Spleen (tissue), 13 donors: ENCODE results near the gene ACY1. TPM values are rescaled to one million over a fixed set of nuclear protein-coding genes. Genes with fewer than 3 reads are reported as not detected.

Experiments
- DNase-seq: peaks from one replicate; pipeline ENCODE4 v3.0.0-alpha.2; 2020
- H3K27ac ChIP-seq, 8 donors: fragments of 200-600 bp; sonication (generic) in 7 of 8; 1 replicate in 4 of 8; 2 replicates in 4 of 8; pipeline versions ENCODE4 v1.5.0 to v1.8.0; 2016 to 2021; ENCODE audit warnings: inconsistent platforms in 4 of 8, mild to moderate bottlenecking in 4 of 8, moderate library complexity in 1 of 8
- H3K27me3 ChIP-seq, 7 donors: fragments of 200-600 bp; sonication (generic) in 6 of 7; replicated peaks in 1 of 7; 1 replicate in 4 of 7; 2 replicates in 3 of 7; pipeline versions ENCODE4 v1.5.0 to v1.8.0; 2016 to 2021; ENCODE audit warnings: inconsistent platforms in 3 of 7, mild to moderate bottlenecking in 1 of 7
- H3K36me3 ChIP-seq, 6 donors: fragments of 200-600 bp; sonication (generic) in 5 of 6; 1 replicate in 4 of 6; 2 replicates in 2 of 6; pipeline versions ENCODE4 v1.5.0 to v1.8.0; 2016 to 2021; ENCODE audit warnings: inconsistent platforms in 2 of 6
- H3K4me1 ChIP-seq, 6 donors: fragments of 200-600 bp; sonication (generic) in 5 of 6; 1 replicate in 3 of 6; 2 replicates in 3 of 6; pipeline versions ENCODE4 v1.5.0 to v1.8.0; 2016 to 2021; ENCODE audit warnings: inconsistent platforms in 3 of 6
- H3K4me3 ChIP-seq, 8 donors: fragments of 200-600 bp; sonication (generic) in 7 of 8; 1 replicate in 4 of 8; 2 replicates in 4 of 8; pipeline versions ENCODE4 v1.5.0 to v1.8.0; 2016 to 2021; ENCODE audit warnings: inconsistent platforms in 4 of 8, mild to moderate bottlenecking in 4 of 8, moderate library complexity in 2 of 8
- H3K9me3 ChIP-seq, 8 donors: fragments of 200-600 bp; sonication (generic) in 7 of 8; 1 replicate in 4 of 8; 2 replicates in 4 of 8; pipeline versions ENCODE4 v1.5.0 to v1.8.0; 2016 to 2021; ENCODE audit warnings: inconsistent platforms in 4 of 8
- CTCF ChIP-seq, 11 experiments: fragments of 200-600 bp in 7 of 11; fragments of 450-650 bp in 4 of 11; sonication (generic) in 4 of 11; IDR thresholded peaks in 8 of 11; conservative IDR thresholded peaks in 3 of 11; 1 replicate in 7 of 11; 2 replicates in 4 of 11; pipeline versions ENCODE4 v1.4.0 to v1.8.0; 2016 to 2021; ENCODE audit warnings: antibody characterized with exemption in 11 of 11, inconsistent platforms in 4 of 11, mild to moderate bottlenecking in 1 of 11
- POLR2A ChIP-seq, 3 donors: fragments of 450-650 bp; IDR thresholded peaks; one replicate each; pipeline ENCODE4 v1.5.1; 2017; ENCODE audit warnings: antibody characterized with exemption in 3 of 3, mild to moderate bottlenecking in 1 of 3
- POLR2AphosphoS5 ChIP-seq, 3 donors: sonication (generic); formaldehyde crosslinking; IDR thresholded peaks; one replicate each; pipeline ENCODE4 v1.5.1; 2017; ENCODE audit warnings: antibody characterized with exemption in 3 of 3
- WGBS, 5 donors: extraction: QIAGEN DNeasy Blood & Tissue Kit in 3 of 5; methylation state at CpG; one replicate each; pipeline versions ENCODE4 v1.1.5 to v1.1.7; 2013 to 2018; 5-methylcytosine and 5-hydroxymethylcytosine counted together
- intact Hi-C: fragments of 100-400 bp; cut with DNase I; formaldehyde crosslinking; loops from one replicate; pipeline ENCODE4 v1.15.0; 2023; ENCODE audit warnings: low total_unique reads
- long read RNA-seq, 2 donors: transcript quantifications; one replicate each; lab custom pipeline, GENCODE V29; 2026
- polyA plus RNA-seq, 3 donors: library from polyadenylated mRNA; stranded (reverse); fragments of 200-250 nt; gene quantifications; one replicate each; pipeline ENCODE4 v1.2.1, GENCODE V29; 2013
- total RNA-seq, 7 donors: library from RNA; depleted of rRNA in 3 of 7; stranded (reverse); fragments of >200 nt in 3 of 7; fragmentation: NEBNext Ultra II Directional in 4 of 7; extraction: Animal tissue kit (Norgen Biotek cat#: 25700) in 4 of 7; gene quantifications; one replicate each; pipeline versions ENCODE4 v1.1.0 to v1.2.1, GENCODE V29; 2016 to 2021
- donor health status: healthy with polysubstance abuse.
- donor health status: DM: no; HTN: no; CAD: no; lungs with moderate emphysema.
- donor health status: DM: no; HTN: no; CAD: no.
- donor health status: Bipolar disorder and iron deficiency.
- donor health status: healthy.
- donor health status: DM: no; HTN: no; CAD: no.
- donor health status: DM: yes; HTN: yes; CAD: no.

Gene ACY1
- total RNA-seq (10 to 100 TPM; 16.7 to 31.1 (median 26.0) TPM), polyA plus RNA-seq (10 to 100 TPM; 28.1 to 29.8 (median 29.2) TPM)
- long read RNA-seq, donor 1, transcript ACY1-215 (15 exons, 1,684 nt), result major isoform, 6 of 9 reads
- long read RNA-seq, donor 1, partial matches to known transcripts, result 0 of 9 reads
- long read RNA-seq, donor 1, other reads (novel, unspliced or antisense), result 0 of 9 reads
- long read RNA-seq, donor 2, partial matches to known transcripts, result 0 of 8 reads
- long read RNA-seq, donor 2, other reads (novel, unspliced or antisense), result 0 of 8 reads

GRCh38 chr3:51982838-51983577, at the start of gene ACY1:
Gene ACY1 (plus strand): TSS chr3:51983535. CDS start chr3:51984065, 530 bp downstream.
- Histone ChIP-seq H3K4me1 (peaks cover 17 to 48% (median 33%) of the 10 kb centered on the region in 6 donors), H3K36me3 (peaks cover 0 to 6% (median 0%) of the 10 kb centered on the region in 6 donors), H3K27me3 (no peaks in the 10 kb centered on the region), H3K9me3 (no peaks in the 10 kb centered on the region), H3K27ac (peak within 1 kb of the TSS; percentile 87 to 98 (median 96)), H3K4me3 (peak within 1 kb of the TSS; percentile 33 to 78 (median 64))
- intact Hi-C loops, result no loop called here
- 0 to 1% (median 0%) methylated on average over 21 to 68 of the region's 68 CpGs for WGBS, 5 donors
- no peak for TF ChIP-seq CTCF (IDR thresholded peaks at IDR 0.05 in 8 of 11, conservative IDR thresholded peaks at IDR 0.05 in 3 of 11)
- peak in 2 of 3 donors; percentile 36 to 58 for TF ChIP-seq POLR2A (IDR thresholded peaks at IDR 0.05)
- peak; percentile 89 to 94 (median 93) for TF ChIP-seq POLR2AphosphoS5 (IDR thresholded peaks at IDR 0.05)
- peak; percentile 96 for DNase-seq

- 93 to 97% (median 95%) methylated on average over 4 to 11 of the region's 11 CpGs for WGBS, 5 donors
- peaks cover 0 to 3% (median 0%) of the 10 kb centered on the region in 6 donors for H3K4me1 ChIP-seq
- H3K27ac ChIP-seq, result no peak overlapping the region
- H3K27me3 ChIP-seq, result no peaks in the 10 kb centered on the region
- no peak overlapping the region for H3K4me3 ChIP-seq
- TF ChIP-seq POLR2A (IDR thresholded peaks at IDR 0.05) (no peak), POLR2AphosphoS5 (IDR thresholded peaks at IDR 0.05) (no peak), CTCF (IDR thresholded peaks at IDR 0.05 in 8 of 11, conservative IDR thresholded peaks at IDR 0.05 in 3 of 11) (no peak)
- intact Hi-C loops, result no loop called here
- peaks cover 5 to 87% (median 67%) of the 10 kb centered on the region in 6 donors for H3K36me3 ChIP-seq
- no peaks in the 10 kb centered on the region for H3K9me3 ChIP-seq
- DNase-seq, result peak; percentile 52
Measured at GRCh38 chr3:51934139-51934850, 49.0 kb upstream of the ACY1 start.

GRCh38 chr3:51934991-51935885, 48.1 kb upstream of the ACY1 start:
- DNase-seq, result peak; percentile 68
- intact Hi-C loops, result no loop called here
- no peak overlapping the region for H3K27ac ChIP-seq
- no peaks in the 10 kb centered on the region for H3K27me3 ChIP-seq
- TF ChIP-seq POLR2AphosphoS5 (IDR thresholded peaks at IDR 0.05) (no peak), POLR2A (IDR thresholded peaks at IDR 0.05) (no peak), CTCF (IDR thresholded peaks at IDR 0.05 in 8 of 11, conservative IDR thresholded peaks at IDR 0.05 in 3 of 11) (no peak)
- no peaks in the 10 kb centered on the region for H3K9me3 ChIP-seq
- 91 to 96% (median 94%) methylated on average over 27 to 28 of the region's 28 CpGs for WGBS, 5 donors
- H3K4me1 ChIP-seq, result peaks cover 0 to 11% (median 5%) of the 10 kb centered on the region in 6 donors
- no peak overlapping the region for H3K4me3 ChIP-seq
- peaks cover 5 to 88% (median 67%) of the 10 kb centered on the region in 6 donors for H3K36me3 ChIP-seq
